H9 (cell line): ENCODE measurements around the gene YPEL5. TPM values are rescaled to one million over a fixed set of nuclear protein-coding genes. Genes with fewer than 3 reads are reported as not detected.

Experiments
- DNase-seq: peaks from one replicate; pipeline ENCODE4 v3.0.0-alpha.2; 2017
- H2AFZ ChIP-seq: one replicate; pipeline ENCODE4 v1.6.1; 2013; ENCODE audit warnings: mild to moderate bottlenecking, low read length, control low read depth, moderate library complexity
- H2AK5ac ChIP-seq: 2 replicates; pipeline ENCODE4 v1.6.1; 2013; ENCODE audit warnings: low read length, control low read depth, mixed read lengths; ENCODE audit not compliant: insufficient read length
- H2BK120ac ChIP-seq: one replicate; pipeline ENCODE4 v1.6.1; 2013; ENCODE audit warnings: low read depth, mild to moderate bottlenecking, low read length, control low read depth, inconsistent platforms; ENCODE audit not compliant: poor library complexity, severe bottlenecking
- H2BK12ac ChIP-seq: 2 replicates; pipeline ENCODE4 v1.6.1; 2013; ENCODE audit warnings: low read length, control low read depth, mixed read lengths, low read depth; ENCODE audit not compliant: insufficient read length
- H2BK15ac ChIP-seq: 2 replicates; pipeline ENCODE4 v1.6.1; 2013; ENCODE audit warnings: low read depth, low read length, control low read depth
- H2BK20ac ChIP-seq: one replicate; pipeline ENCODE4 v1.6.1; 2013; ENCODE audit warnings: low read depth, mild to moderate bottlenecking, low read length, control low read depth, inconsistent platforms; ENCODE audit not compliant: poor library complexity, severe bottlenecking
- H2BK5ac ChIP-seq: 2 replicates; pipeline ENCODE4 v1.6.1; 2013; ENCODE audit warnings: low read length, control low read depth, mixed read lengths; ENCODE audit not compliant: insufficient read length
- H3K14ac ChIP-seq: 2 replicates; pipeline ENCODE4 v1.6.1; 2013; ENCODE audit warnings: low read length, control low read depth; ENCODE audit not compliant: insufficient read depth
- H3K18ac ChIP-seq: 2 replicates; pipeline ENCODE4 v1.6.1; 2013; ENCODE audit warnings: low read depth, mild to moderate bottlenecking, mixed read lengths, low read length, control low read depth; ENCODE audit not compliant: insufficient read length
- H3K23ac ChIP-seq: 2 replicates; pipeline ENCODE4 v1.6.1; 2013; ENCODE audit warnings: low read length, control low read depth, mixed read lengths, low read depth; ENCODE audit not compliant: insufficient read length
- H3K23me2 ChIP-seq: 2 replicates; pipeline ENCODE4 v1.6.1; 2013; ENCODE audit warnings: low read depth, mild to moderate bottlenecking, mixed read lengths, low read length, control low read depth; ENCODE audit not compliant: insufficient read length, poor library complexity, severe bottlenecking
- H3K27ac ChIP-seq: 2 replicates; pipeline ENCODE4 v1.5.1; 2013; ENCODE audit warnings: low read length, control low read depth, mixed read lengths, low read depth; ENCODE audit not compliant: insufficient read length
- H3K27me3 ChIP-seq: 2 replicates; pipeline ENCODE4 v1.6.1; 2013; ENCODE audit warnings: low read length, control low read depth, inconsistent platforms; ENCODE audit not compliant: insufficient read depth
- H3K4ac ChIP-seq: 2 replicates; pipeline ENCODE4 v1.6.1; 2013; ENCODE audit warnings: low read depth, mild to moderate bottlenecking, control low read depth, inconsistent platforms, low read length, moderate library complexity
- H3K4me1 ChIP-seq: 2 replicates; pipeline ENCODE4 v1.6.1; 2013; ENCODE audit warnings: low read length, control low read depth, inconsistent platforms; ENCODE audit not compliant: insufficient read depth
- H3K4me2 ChIP-seq: 2 replicates; pipeline ENCODE4 v1.6.1; 2013; ENCODE audit warnings: low read length, control low read depth, mixed read lengths; ENCODE audit not compliant: insufficient read length, insufficient read depth
- H3K56ac ChIP-seq: 2 replicates; pipeline ENCODE4 v1.6.1; 2013; ENCODE audit warnings: low read depth, mild to moderate bottlenecking, mixed read lengths, low read length, control low read depth; ENCODE audit not compliant: insufficient read length
- H3K79me1 ChIP-seq: 2 replicates; pipeline ENCODE4 v1.6.1; 2013; ENCODE audit warnings: low read depth, mild to moderate bottlenecking, moderate library complexity, low read length, control low read depth, inconsistent platforms; ENCODE audit not compliant: insufficient read depth, poor library complexity, severe bottlenecking
- H3K79me2 ChIP-seq: 2 replicates; pipeline ENCODE4 v1.6.1; 2013; ENCODE audit warnings: low read length, control low read depth, inconsistent platforms; ENCODE audit not compliant: insufficient read depth
- H3K9ac ChIP-seq: 2 replicates; pipeline ENCODE4 v1.6.1; 2013; ENCODE audit warnings: low read length, control low read depth, mixed read lengths; ENCODE audit not compliant: insufficient read length; ENCODE audit errors: extremely low read depth
- H3K9me3 ChIP-seq: one replicate; pipeline ENCODE4 v1.6.1; 2013; ENCODE audit warnings: low read depth, low read length, inconsistent platforms; ENCODE audit not compliant: control insufficient read depth
- H3T11ph ChIP-seq: one replicate; pipeline ENCODE4 v1.6.1; 2013; ENCODE audit warnings: mild to moderate bottlenecking, low read length, control low read depth, inconsistent platforms
- H4K20me1 ChIP-seq: one replicate; pipeline ENCODE4 v1.6.1; 2013; ENCODE audit not compliant: control insufficient read depth, insufficient read length, insufficient read depth
- H4K5ac ChIP-seq: 2 replicates; pipeline ENCODE4 v1.6.1; 2013; ENCODE audit warnings: low read depth, mild to moderate bottlenecking, mixed read lengths, low read length, control low read depth; ENCODE audit not compliant: insufficient read length
- H4K8ac ChIP-seq: replicated peaks from 2 replicates; pipeline ENCODE4 v1.6.1; 2013; ENCODE audit warnings: low read length, control low read depth, mixed read lengths, low read depth; ENCODE audit not compliant: insufficient read length
- H4K91ac ChIP-seq: 2 replicates; pipeline ENCODE4 v1.6.1; 2013; ENCODE audit warnings: low read depth, mild to moderate bottlenecking, moderate library complexity, mixed read lengths, low read length, control low read depth; ENCODE audit not compliant: insufficient read length
- H3K27ac Mint-ChIP-seq, 3 experiments: 2 replicates in 2 of 3; 3 replicates in 1 of 3; pipeline ENCODE4 v1.8.0; 2020 to 2021; ENCODE audit warnings: mixed read lengths in 3 of 3, mild to moderate bottlenecking in 1 of 3, moderate library complexity in 1 of 3
- H3K27me3 Mint-ChIP-seq: 2 replicates; pipeline ENCODE4 v1.8.0; 2021; ENCODE audit warnings: low read depth, mild to moderate bottlenecking, moderate library complexity, mixed read lengths
- H3K36me3 Mint-ChIP-seq, 3 experiments: 2 replicates in 2 of 3; 3 replicates in 1 of 3; pipeline ENCODE4 v1.8.0; 2020 to 2021; ENCODE audit warnings: low read depth in 3 of 3, mixed read lengths in 3 of 3; ENCODE audit not compliant: insufficient read depth in 1 of 3
- H3K4me1 Mint-ChIP-seq, 2 experiments: 2 replicates each; pipeline ENCODE4 v1.8.0; 2020; ENCODE audit warnings: mixed read lengths in 2 of 2
- H3K4me3 Mint-ChIP-seq, 2 experiments: 2 replicates in 1 of 2; 3 replicates in 1 of 2; pipeline ENCODE4 v1.8.0; 2020 to 2021; ENCODE audit warnings: mild to moderate bottlenecking in 2 of 2, mixed read lengths in 2 of 2, moderate library complexity in 1 of 2
- H3K9me3 Mint-ChIP-seq, 2 experiments: 2 replicates in 1 of 2; 3 replicates in 1 of 2; pipeline ENCODE4 v1.8.0; 2020; ENCODE audit warnings: mild to moderate bottlenecking in 2 of 2, mixed read lengths in 2 of 2, moderate library complexity in 1 of 2
- CTCF ChIP-seq: fragments of 200-600 bp; sonication (generic); conservative IDR thresholded peaks from 3 replicates; pipeline ENCODE4 v1.8.0; 2021; ENCODE audit warnings: antibody characterized with exemption, mild to moderate bottlenecking
- WGBS: extraction: QIAGEN DNeasy Blood & Tissue Kit; methylation state at CpG from one replicate; pipeline ENCODE4 v1.1.7; 2013; ENCODE audit warnings: missing lambda C conversion rate, low lambda C conversion rate, mixed read lengths; ENCODE audit not compliant: insufficient read length; ENCODE audit errors: extremely low coverage; 5-methylcytosine and 5-hydroxymethylcytosine counted together
- total RNA-seq: library from RNA; stranded (reverse); gene quantifications from 2 replicates; pipeline ENCODE4 v1.2.1, GENCODE V29; 2021

The YPEL5 gene
- total RNA-seq, 1 experiment from 2014 or later: 28.5 TPM

- Histone ChIP-seq H3K9ac (no peak overlapping the region), H3T11ph (no peak overlapping the region), H3K23me2 (peaks cover 8% of the 10 kb centered on the region), H2BK12ac (no peak overlapping the region), H4K20me1 (no peaks in the 10 kb centered on the region), H2BK20ac (no peak overlapping the region), H3K14ac (no peak overlapping the region), H3K4me2 (peak overlapping the region; percentile 48), H3K79me1 (no peaks in the 10 kb centered on the region), H3K79me2 (no peaks in the 10 kb centered on the region), H3K18ac (no peak overlapping the region), H3K4ac (no peak overlapping the region), H3K4me1 (peaks cover 3% of the 10 kb centered on the region; the same call in 1 of the 2 replicates), H3K9me3 (no peaks in the 10 kb centered on the region), H2BK5ac (no peak overlapping the region), H4K91ac (no peak overlapping the region), H3K27me3 (no peaks in the 10 kb centered on the region), H3K27ac (no peak overlapping the region), H2AK5ac (no peak overlapping the region), H2BK120ac (no peak overlapping the region), H4K5ac (no peak overlapping the region), H4K8ac (no peak overlapping the region), H3K56ac (no peak overlapping the region), H2BK15ac (no peak overlapping the region), H3K23ac (no peak overlapping the region), H2AFZ (no peak overlapping the region)
- Mint-ChIP-seq H3K4me1 (peaks cover 45 to 49% of the 10 kb centered on the region in 2 experiments), H3K9me3 (no peaks in the 10 kb centered on the region), H3K36me3 (peaks cover 0 to 10% (median 7%) of the 10 kb centered on the region in 3 experiments; a peak in 4 of 7 replicates), H3K27me3 (peaks cover 8% of the 10 kb centered on the region), H3K4me3 (peak overlapping the region; percentile 56 to 75), H3K27ac (peak overlapping the region in 2 of 3 experiments; percentile 92; a peak in 4 of 7 replicates)
- no peak for DNase-seq
- no CpG with 5 or more reads among the region's 4 CpGs for WGBS
- TF ChIP-seq CTCF: no peak
These were observed 2.0 kb downstream of the YPEL5 start for GRCh38 chr2:30148850-30149249.
